Loucy (cell line): Measurements from ENCODE around the gene USP34.

Experiments
- H2AFZ ChIP-seq: fragments of 200-600 bp; sonication (generic); 2 replicates; pipeline ENCODE4 v1.6.0; 2016; ENCODE audit warnings: antibody characterized with exemption, mild to moderate bottlenecking, low read length, moderate library complexity
- H3F3A ChIP-seq: fragments of 200-600 bp; 2 replicates; pipeline ENCODE4 v1.6.0; 2016; ENCODE audit warnings: antibody characterized with exemption, low read depth, mild to moderate bottlenecking
- H3K27me3 ChIP-seq: fragments of 200-600 bp; sonication (generic); 2 replicates; pipeline ENCODE4 v1.6.1; 2014; ENCODE audit warnings: low read length, mild to moderate bottlenecking; ENCODE audit not compliant: insufficient read depth, poor library complexity, severe bottlenecking
- H3K36me3 ChIP-seq: fragments of 200-600 bp; sonication (generic); 2 replicates; pipeline ENCODE4 v1.6.1; 2016; ENCODE audit warnings: low read length; ENCODE audit not compliant: insufficient read depth
- H3K4me1 ChIP-seq: fragments of 200-600 bp; sonication (generic); 2 replicates; pipeline ENCODE4 v1.5.1; 2014; ENCODE audit warnings: low read length, mild to moderate bottlenecking; ENCODE audit not compliant: insufficient read depth, poor library complexity, severe bottlenecking
- H3K4me2 ChIP-seq: fragments of 200-600 bp; sonication (generic); 2 replicates; pipeline ENCODE4 v1.6.0; 2014; ENCODE audit warnings: antibody characterized with exemption, low read length, low read depth, mild to moderate bottlenecking; ENCODE audit not compliant: poor library complexity, severe bottlenecking
- H3K4me3 ChIP-seq: fragments of 200-600 bp; sonication (generic); 2 replicates; pipeline ENCODE4 v1.5.1; 2014; ENCODE audit warnings: low read length, mild to moderate bottlenecking, mixed read lengths; ENCODE audit not compliant: poor library complexity, severe bottlenecking
- H3K79me2 ChIP-seq: fragments of 200-600 bp; sonication (generic); 2 replicates; pipeline ENCODE4 v1.6.1; 2014; ENCODE audit warnings: low read length; ENCODE audit not compliant: insufficient read depth
- H3K9ac ChIP-seq: fragments of 200-600 bp; sonication (generic); 2 replicates; pipeline ENCODE4 v1.6.0; 2014; ENCODE audit warnings: mild to moderate bottlenecking, low read depth, low read length, moderate library complexity; ENCODE audit not compliant: poor library complexity, severe bottlenecking
- H3K9me2 ChIP-seq: fragments of 200-600 bp; sonication (generic); replicated peaks from 2 replicates; pipeline ENCODE4 v1.6.1; 2016; ENCODE audit warnings: low read depth, low read length, mixed read lengths
- H3K9me3 ChIP-seq: fragments of 200-600 bp; sonication (generic); 2 replicates; pipeline ENCODE4 v1.6.1; 2014; ENCODE audit warnings: mild to moderate bottlenecking, antibody characterized with exemption, low read length, low read depth; ENCODE audit not compliant: insufficient read depth
- H4K20me1 ChIP-seq: fragments of 200-600 bp; sonication (generic); 2 replicates; pipeline ENCODE4 v1.6.0; 2014; ENCODE audit warnings: antibody characterized with exemption, low read length, mild to moderate bottlenecking; ENCODE audit not compliant: insufficient read depth, poor library complexity, severe bottlenecking
- EZH2phosphoT487 ChIP-seq: fragments of 200-600 bp; IDR thresholded peaks from 2 replicates; pipeline ENCODE4 v1.6.1; 2018; ENCODE audit warnings: antibody characterized with exemption, mild to moderate bottlenecking, moderate library complexity, borderline replicate concordance
- TF ChIP-seq, protein P1 (sequence below): fragments of 200-600 bp; sonication (generic); conservative IDR thresholded peaks from 2 replicates; pipeline ENCODE4 v1.5.1; 2014; ENCODE audit warnings: mild to moderate bottlenecking, antibody characterized with exemption, low read length

Gene USP34

DNA sequence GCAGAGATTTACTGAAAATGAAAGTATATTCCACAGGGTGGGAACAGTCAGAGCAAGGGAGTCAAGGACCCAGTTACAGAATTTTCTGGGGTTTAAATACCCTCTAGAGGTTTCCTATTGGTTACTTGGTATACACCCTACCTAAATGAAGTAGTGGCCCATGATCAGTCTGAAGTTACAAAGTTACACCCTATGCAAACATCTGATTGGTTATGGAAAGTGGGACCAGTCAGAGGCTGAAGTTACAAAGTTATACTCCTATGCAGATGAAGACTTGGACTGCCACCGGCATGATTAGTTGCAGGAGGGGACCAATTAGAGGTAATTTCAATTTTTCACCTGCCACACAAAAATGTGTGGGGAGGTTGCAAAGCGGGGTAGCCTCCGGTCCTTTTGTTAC, 56.2 kb downstream of the USP34 start:
- TF ChIP-seq EZH2phosphoT487 = no peak
- TF ChIP-seq, protein P1, sequence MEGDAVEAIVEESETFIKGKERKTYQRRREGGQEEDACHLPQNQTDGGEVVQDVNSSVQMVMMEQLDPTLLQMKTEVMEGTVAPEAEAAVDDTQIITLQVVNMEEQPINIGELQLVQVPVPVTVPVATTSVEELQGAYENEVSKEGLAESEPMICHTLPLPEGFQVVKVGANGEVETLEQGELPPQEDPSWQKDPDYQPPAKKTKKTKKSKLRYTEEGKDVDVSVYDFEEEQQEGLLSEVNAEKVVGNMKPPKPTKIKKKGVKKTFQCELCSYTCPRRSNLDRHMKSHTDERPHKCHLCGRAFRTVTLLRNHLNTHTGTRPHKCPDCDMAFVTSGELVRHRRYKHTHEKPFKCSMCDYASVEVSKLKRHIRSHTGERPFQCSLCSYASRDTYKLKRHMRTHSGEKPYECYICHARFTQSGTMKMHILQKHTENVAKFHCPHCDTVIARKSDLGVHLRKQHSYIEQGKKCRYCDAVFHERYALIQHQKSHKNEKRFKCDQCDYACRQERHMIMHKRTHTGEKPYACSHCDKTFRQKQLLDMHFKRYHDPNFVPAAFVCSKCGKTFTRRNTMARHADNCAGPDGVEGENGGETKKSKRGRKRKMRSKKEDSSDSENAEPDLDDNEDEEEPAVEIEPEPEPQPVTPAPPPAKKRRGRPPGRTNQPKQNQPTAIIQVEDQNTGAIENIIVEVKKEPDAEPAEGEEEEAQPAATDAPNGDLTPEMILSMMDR = no peak
- Histone ChIP-seq H3K27me3 (no peaks in the 10 kb centered on the region), H3K9me2 (no peaks in the 10 kb centered on the region), H3K4me1 (peaks cover 8% of the 10 kb centered on the region), H3K9ac (no peak overlapping the region), H3K36me3 (peaks cover 7% of the 10 kb centered on the region; the same call in 1 of the 2 replicates), H4K20me1 (peaks cover 16% of the 10 kb centered on the region), H3F3A (no peaks in the 10 kb centered on the region), H2AFZ (no peak overlapping the region), H3K9me3 (no peaks in the 10 kb centered on the region), H3K4me3 (no peak overlapping the region), H3K4me2 (no peak overlapping the region), H3K79me2 (peaks cover 40% of the 10 kb centered on the region; the same call in 1 of the 2 replicates)

DNA sequence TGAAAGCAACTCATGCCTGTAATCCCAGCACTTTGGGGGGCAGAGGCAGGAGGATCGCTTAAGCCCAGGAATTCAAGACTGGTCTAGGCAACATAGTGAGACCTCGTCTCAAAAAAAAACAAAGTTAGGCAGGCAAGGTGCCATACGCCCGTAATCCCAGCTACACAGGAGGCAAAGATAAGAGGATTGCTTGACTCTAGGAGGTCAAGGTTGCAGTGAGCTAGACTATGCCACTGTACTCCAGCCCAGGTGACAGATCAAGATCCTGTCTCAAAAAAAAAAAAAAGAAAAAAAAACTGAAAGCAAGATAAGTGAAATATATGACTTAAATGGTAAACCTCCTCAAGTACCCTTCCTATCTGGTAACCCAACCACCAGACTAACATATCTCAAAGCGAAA, 59.8 kb downstream of the USP34 start:
- H3K4me2 ChIP-seq = no peak overlapping the region
- no peaks in the 10 kb centered on the region for H3K9me2 ChIP-seq
- no peaks in the 10 kb centered on the region for H3F3A ChIP-seq
- no peak overlapping the region for H3K9ac ChIP-seq
- no peak overlapping the region for H2AFZ ChIP-seq
- no peaks in the 10 kb centered on the region for H3K27me3 ChIP-seq
- no peaks in the 10 kb centered on the region for H3K9me3 ChIP-seq
- no peaks in the 10 kb centered on the region for H3K4me1 ChIP-seq
- TF ChIP-seq, protein P1 = no peak
- TF ChIP-seq EZH2phosphoT487 = no peak
- H3K36me3 ChIP-seq = peaks cover 3% of the 10 kb centered on the region; the same call in 1 of the 2 replicates
- peaks cover 9% of the 10 kb centered on the region for H4K20me1 ChIP-seq
- H3K79me2 ChIP-seq = peaks cover 41% of the 10 kb centered on the region; the same call in 1 of the 2 replicates
- no peak overlapping the region for H3K4me3 ChIP-seq

DNA sequence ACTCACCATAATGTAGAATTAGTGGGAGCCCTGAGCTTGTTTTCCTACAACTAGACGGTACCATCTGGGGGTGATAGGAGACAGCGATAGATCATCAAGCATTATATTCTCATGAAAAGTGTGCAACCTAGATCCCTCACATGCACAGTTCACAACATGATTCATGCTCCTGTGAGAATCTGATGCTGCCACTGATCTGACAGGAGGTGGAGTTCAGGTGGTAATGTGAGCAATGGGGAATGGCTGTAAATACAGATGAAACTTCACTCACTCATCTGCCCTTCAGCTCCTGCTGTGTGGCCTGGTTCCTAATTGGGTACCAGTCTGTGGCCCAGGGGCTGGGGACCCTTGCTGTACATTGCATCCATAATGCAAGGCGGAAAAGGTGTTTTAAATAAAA, 60.7 kb downstream of the USP34 start:
- H3K9me2 ChIP-seq = no peaks in the 10 kb centered on the region
- no peak overlapping the region for H3K9ac ChIP-seq
- H3K4me1 ChIP-seq = no peaks in the 10 kb centered on the region
- TF ChIP-seq EZH2phosphoT487 = no peak
- TF ChIP-seq, protein P1 = no peak
- no peak overlapping the region for H3K4me2 ChIP-seq
- H3K36me3 ChIP-seq = peaks cover 9% of the 10 kb centered on the region
- H3K27me3 ChIP-seq = no peaks in the 10 kb centered on the region
- peaks cover 36% of the 10 kb centered on the region; the same call in 1 of the 2 replicates for H3K79me2 ChIP-seq
- H3K9me3 ChIP-seq = no peaks in the 10 kb centered on the region
- no peak overlapping the region for H2AFZ ChIP-seq
- peaks cover 9% of the 10 kb centered on the region for H4K20me1 ChIP-seq
- no peak overlapping the region for H3K4me3 ChIP-seq
- no peaks in the 10 kb centered on the region for H3F3A ChIP-seq
